ENCODE data around the gene CRYBG1.

GRCh38 chr6:106599440-106599839 is 238.9 kb downstream of the CRYBG1 start:
- TF ChIP-seq EZH2 (IDR thresholded peaks at IDR 0.05) (no peak), POLR2AphosphoS5 (IDR thresholded peaks at IDR 0.05; ENCODE audit: borderline replicate concordance, low read depth, low read length) (no peak)

Measured in SK-N-MC (cell line).